HG02610 (cell line): ENCODE measurements around the gene GNA15.

ENCODE experiments used
- ATAC-seq: cut with Tn5 transposase; IDR thresholded peaks from one replicate; pipeline ENCODE4 v1.9.1; 2021; ENCODE audit warnings: mild to moderate bottlenecking, moderate library complexity; ENCODE audit not compliant: unreplicated experiment

The GNA15 gene

DNA sequence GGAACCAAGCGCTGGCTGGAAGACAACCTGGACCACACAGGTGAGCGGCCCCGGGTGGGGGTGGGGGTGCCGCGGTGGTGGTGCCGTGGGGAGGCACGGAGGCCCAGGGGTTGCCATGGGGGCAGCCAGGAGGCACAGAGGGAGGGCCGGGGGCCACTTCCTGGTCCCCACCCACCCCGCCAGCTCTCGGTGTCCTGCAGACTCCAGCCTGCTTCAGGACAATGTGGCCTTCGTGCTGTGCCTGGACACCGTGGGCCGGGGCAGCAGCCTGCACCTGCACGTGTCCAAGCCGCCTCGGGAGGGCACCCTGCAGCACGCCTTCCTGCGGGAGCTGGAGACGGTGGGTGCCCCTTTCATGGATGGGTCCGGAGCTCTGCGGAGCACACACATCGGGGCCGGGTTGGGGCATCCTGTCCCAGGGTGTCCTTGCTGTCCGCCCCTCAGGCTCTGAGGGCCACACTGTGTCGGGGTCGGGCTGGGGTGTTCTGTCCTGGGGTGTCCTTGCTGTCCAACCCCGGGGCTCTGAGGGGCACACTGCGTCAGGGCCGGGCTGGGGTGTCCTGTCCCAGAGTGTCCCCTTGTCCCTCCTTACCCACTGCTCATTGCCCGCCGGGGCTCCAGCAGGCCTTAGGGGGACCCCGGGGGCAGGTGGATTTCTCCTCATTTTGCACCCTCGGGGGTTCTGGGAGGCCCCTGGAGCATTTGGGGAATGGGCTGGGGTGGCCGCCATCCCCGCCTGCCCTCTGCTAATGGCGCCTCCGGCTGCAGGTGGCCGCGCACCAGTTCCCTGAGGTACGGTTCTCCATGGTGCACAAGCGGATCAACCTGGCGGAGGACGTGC lies 68.2 kb downstream of the GNA15 start:
- no peak for ATAC-seq

GRCh38 chr19:3204646-3205275 lies 68.9 kb downstream of the GNA15 start:
- no peak for ATAC-seq

GRCh38 chr19:3206216-3206953 lies 70.6 kb downstream of the GNA15 start:
- ATAC-seq, result no peak

- ATAC-seq, result no peak
Measured at GRCh38 chr19:3207461-3208242, 71.8 kb downstream of the GNA15 start.

- no peak for ATAC-seq
Measured at GRCh38 chr19:3208317-3209207, 72.7 kb downstream of the GNA15 start.

GRCh38 chr19:3210347-3211017 lies 74.6 kb downstream of the GNA15 start:
- no peak for ATAC-seq

DNA sequence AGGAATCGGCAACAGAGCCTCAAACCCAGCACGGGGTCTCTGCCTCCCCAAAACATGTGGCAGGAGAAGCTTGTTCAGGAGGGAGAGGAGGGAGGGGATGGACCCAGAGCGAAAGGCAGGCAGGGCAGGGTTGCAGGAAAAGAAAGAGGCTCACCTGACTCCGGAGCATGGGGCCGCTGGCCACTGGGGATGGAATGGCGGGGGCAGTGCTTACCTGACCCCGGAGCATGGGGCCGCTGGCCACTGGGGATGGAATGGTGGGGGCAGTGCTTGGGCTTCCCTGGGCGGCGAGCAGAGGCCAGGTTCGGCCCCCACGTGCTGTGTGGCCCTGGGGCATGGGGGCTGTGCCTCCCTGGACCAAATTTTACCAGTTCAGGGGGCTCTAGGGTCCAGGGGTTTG lies 75.4 kb downstream of the GNA15 start:
- ATAC-seq, result no peak

DNA sequence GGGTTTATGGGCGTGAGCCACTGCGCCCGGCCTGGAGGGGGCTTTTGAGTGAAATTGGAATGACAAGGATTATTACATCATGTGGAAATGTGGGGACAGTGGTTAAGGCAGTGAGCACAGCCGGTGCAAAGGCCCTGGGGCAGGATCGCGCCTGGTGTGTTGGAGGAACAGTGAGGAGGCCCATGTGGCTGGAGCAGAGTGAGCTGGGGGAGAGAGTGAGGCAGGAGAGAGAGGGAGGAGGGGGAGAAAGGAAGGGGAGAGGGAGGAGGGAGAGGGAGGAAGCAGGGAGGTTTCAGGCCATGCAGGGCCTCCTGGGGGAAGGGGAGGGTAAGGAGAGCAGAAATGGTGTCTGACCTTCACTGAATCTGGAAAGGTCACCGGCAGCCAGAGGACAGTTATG lies 77.3 kb downstream of the GNA15 start:
- ATAC-seq, result no peak
